GM19438 (cell line): ENCODE results near the gene HPS5.
"Not testable (repeated sequence)": the region's sequence is repeated elsewhere in the genome, so short reads cannot be mapped to it uniquely, and the experiment has no call there.

Experiments used
- ATAC-seq: cut with Tn5 transposase; IDR thresholded peaks from one replicate; pipeline ENCODE4 v1.9.1; 2021; ENCODE audit warnings: low read depth; ENCODE audit not compliant: unreplicated experiment

The HPS5 gene

DNA sequence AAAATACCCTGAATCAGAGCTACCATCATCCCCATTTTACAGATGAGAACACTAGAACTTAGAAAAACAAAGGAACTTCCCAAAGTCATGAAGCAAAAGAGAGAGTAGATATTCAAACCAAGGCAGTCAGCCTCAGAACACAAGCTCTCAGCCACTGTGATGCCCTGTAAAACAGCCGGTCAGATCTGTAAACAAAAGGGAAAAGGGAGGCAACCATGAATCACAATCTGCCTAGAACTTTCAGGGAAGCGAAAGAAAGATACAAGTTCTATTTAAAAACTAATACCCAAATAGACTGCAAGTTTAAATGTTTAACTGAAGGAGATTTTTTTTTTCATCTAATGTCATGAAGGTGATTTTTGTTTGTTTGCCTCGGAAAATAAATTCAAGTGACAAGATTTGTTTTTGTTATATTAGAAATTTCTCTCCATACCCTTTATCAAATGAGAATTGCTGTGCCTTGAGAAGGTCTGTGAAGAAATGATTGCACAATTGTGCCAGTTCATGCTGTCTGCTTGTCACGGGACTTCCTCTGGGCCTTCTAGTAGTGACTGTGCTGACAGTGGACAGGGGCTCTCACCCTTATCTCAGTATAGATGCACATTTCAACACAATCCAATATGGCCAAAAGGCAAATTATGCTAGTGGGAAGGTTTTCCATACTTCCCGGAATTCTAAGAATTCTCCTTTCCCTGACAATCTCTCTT is 44.2 kb downstream of the HPS5 start:
- no peak for ATAC-seq

- no peak for ATAC-seq
These were observed 50.7 kb downstream of the HPS5 start for GRCh38 chr11:18271206-18271605.

DNA sequence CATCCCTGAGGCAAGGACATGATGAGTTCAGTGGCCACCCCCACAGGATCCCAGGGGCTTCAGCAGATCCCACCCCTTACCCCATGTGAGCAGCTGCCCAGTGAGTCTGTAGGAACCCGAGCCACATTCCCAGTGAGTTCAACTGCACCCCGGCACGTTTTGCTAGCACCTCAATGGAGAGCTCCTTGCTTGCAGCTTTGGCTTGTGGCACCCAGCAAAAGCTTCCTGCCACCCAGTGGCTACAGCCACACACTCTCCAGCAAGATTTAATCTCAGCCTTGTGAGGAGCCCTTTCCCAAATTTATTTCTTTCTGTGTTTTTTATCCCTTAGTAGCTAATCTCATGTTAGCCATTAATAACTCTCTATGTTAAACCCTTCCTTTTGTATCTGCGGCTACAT is 51.8 kb downstream of the HPS5 start:
- no peak for ATAC-seq

GRCh38 chr11:18269252-18269651 is 52.7 kb downstream of the HPS5 start:
- ATAC-seq, result not testable (repeated sequence)

DNA sequence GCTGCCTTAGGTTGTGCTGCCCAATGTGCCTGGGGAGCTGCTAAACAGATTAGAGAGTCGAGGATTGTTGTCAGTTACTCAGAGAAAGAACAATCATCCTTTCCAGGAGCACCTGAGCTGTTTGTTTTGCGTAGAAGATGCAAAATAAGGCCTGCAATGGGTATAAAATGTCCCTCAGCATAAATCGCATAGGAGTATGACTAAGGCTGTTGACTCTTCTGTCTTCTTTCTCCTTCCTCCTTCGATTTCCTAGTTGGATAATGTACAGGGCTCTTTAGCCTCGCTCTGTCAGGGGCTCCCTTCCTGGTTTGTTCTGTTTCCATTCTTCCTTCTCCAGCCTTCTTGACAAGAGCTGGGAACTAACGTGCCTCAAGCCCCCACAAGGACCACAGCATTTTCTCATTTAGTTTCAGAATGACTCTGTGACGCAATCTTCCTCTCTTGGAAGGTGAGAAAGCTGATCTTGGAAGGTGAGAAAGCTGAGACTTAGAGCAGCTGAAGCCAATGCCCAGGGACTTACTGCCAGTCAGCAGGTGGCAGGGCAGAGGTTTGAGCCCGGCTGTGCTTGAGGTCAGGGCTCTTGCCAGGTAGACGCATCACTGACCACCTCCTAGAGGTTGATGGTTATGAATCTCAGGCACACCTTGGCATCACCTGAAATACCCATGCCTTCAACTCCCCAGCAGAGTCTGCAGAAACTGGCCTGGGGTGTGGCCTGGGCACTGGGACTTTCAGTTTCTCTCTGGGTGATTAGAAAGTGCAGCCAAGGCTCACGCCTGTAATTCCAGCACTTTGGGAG is 54.4 kb downstream of the HPS5 start:
- ATAC-seq, result peak; percentile 51

- no peak for ATAC-seq
These were observed 56.0 kb downstream of the HPS5 start, which contains the start of gene SAA1 for GRCh38 chr11:18265949-18266348. TSS of gene SAA1 (plus strand) at chr11:18266264. CDS start at chr11:18266888, 624 bp downstream.

DNA sequence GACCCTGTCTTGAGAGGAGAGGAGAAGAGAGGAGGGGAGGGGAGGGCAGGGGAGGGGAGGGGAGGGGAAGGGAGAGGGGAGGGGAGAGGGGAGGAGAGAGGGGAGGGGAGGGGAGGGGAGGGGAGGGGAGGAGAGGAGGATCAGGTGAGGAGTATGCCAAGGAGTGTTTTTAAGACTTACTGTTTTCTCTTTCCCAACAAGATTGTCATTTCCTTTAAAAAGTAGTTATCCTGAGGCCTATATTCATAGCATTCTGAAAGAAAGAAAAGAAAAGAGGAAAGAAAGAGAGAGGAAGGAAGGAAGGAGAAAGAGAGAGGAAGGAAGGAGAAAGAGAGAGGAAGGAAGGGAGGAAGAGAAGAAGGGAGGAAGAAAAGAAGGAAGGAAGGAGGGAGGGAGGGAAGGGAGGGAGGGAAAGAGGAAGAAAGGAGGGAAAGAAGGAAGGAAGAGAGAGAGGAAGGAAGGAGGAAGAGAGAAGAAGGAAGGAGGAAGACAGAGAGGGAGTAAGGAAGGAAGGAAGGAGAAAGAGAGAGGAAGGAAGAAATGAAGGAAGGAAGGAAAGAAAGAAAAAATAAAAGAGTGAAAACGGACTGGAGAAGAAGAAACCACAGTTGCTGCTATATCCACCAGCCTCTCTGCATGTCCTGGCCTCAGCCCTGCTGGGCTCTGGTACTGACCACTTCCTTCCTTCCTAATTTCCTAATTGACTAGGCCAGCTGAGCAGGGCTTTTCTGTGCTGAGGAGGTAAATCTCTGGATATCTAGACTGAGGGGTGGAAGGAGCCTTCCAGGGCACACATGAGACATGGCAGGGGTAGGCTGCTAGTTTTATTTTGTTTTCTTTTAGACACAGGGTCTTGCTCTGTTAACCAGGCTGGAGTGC is 57.0 kb downstream of the HPS5 start:
- ATAC-seq, result no peak

DNA sequence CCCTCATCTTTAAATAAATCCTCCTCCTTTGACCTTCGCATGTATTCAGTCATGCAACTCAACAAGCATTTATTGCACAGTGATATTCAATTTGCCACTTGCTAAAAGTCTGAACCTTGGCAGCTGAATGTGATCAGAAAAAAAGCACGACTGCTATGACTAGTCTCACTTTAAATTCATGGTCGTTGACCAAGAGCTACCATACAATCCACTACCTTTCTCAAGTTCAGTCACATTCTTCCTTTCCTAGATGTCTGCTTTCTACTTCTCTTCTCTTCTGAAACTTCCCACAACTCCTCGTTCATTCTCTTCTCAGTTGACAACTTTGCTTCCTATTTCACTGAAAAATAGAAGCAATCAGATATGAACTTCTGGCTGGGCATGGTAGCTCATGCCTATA is 57.9 kb downstream of the HPS5 start:
- no peak for ATAC-seq

- ATAC-seq, result not testable (repeated sequence)
These were observed 59.1 kb downstream of the HPS5 start for GRCh38 chr11:18262681-18263350.

- ATAC-seq, result no peak
These were observed 60.2 kb downstream of the HPS5 start for GRCh38 chr11:18261721-18262120.

DNA sequence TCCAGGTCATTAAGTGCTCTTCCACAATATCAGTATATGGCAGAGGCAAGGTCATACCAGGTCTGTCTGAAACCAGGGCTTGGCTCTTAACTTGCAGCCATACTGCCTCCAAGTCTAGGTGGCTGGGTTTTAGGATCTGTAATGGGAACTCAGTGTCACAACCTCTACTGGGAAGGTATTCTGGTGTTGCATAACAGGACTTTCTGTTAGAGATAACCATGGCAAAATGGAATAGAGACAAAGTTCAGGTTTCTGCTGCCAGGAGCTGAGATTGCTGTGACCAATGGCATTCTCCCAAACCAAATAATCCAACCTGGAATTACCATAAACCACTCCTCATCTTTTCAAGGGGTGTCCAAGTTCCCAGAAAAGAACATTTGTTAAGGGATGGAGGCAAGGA is 62.7 kb downstream of the HPS5 start:
- ATAC-seq, result no peak

GRCh38 chr11:18254781-18255361 is 67.1 kb downstream of the HPS5 start:
- no peak for ATAC-seq

GRCh38 chr11:18253778-18254338 is 68.1 kb downstream of the HPS5 start:
- ATAC-seq, result no peak

GRCh38 chr11:18253233-18253632 is 68.7 kb downstream of the HPS5 start:
- no peak for ATAC-seq

- ATAC-seq, result no peak
These were observed 73.4 kb downstream of the HPS5 start, which contains the start of gene SAA2 for GRCh38 chr11:18248561-18248960. TSS of gene SAA2 (minus strand) at chr11:18248668. CDS start at chr11:18248011, 657 bp downstream.

DNA sequence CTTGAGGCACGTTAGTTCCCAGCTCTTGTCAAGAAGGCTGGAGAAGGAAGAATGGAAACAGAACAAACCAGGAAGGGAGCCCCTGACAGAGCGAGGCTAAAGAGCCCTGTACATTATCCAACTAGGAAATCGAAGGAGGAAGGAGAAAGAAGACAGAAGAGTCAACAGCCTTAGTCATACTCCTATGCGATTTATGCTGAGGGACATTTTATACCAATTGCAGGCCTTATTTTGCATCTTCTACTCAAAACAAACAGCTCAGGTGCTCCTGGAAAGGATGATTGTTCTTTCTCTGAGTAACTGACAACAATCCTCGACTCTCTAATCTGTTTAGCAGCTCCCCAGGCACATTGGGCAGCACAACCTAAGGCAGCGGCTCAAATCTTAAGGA is 74.8 kb downstream of the HPS5 start:
- ATAC-seq, result peak; percentile 11

DNA sequence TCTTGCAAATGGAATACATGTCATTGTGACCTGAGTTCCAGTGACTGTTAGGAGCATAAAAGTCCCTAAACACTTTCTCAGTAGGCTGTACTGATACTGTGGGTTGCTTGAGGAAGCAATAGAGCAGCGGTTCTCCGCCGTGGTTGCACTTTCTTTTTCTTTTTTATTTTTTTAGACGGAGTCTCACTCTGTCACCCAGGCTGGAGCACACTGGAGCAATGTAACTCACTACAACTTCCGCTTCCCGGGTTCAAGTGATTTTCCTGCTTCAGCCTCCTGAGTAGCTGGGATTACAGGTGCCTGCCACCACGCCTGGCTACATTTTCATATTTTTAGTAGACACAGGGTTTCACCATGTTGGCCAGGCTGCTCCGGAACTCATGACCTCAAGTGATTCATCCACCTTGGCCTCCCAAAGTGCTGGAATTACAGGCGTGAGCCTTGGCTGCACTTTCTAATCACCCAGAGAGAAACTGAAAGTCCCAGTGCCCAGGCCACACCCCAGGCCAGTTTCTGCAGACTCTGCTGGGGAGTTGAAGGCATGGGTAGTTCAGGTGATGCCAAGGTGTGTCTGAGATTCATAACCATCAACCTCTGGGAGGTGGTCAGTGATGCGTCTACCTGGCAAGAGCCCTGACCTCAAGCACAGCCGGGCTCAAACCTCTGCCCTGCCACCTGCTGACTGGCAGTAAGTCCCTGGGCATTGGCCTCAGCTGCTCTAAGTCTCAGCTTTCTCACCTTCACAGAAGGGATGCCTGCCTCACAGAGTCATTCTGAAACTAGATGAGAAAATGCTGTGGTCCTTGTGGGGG is 75.4 kb downstream of the HPS5 start:
- ATAC-seq, result peak; percentile 85

GRCh38 chr11:18245396-18245795 is 76.5 kb downstream of the HPS5 start:
- no peak for ATAC-seq
